ENCODE measurements around the gene EEF1AKMT1.

Gene EEF1AKMT1

GRCh38 chr13:20773194-20774080, at the start of gene EEF1AKMT1:
EEF1AKMT1 (minus strand) TSS chr13:20773961; CDS start chr13:20757598, 16,363 bp downstream.
- peak; percentile 86 for DNase-seq (ENCODE audit: low read depth)

GRCh38 chr13:20823071-20823470, 49.3 kb upstream of the EEF1AKMT1 start:
- DNase-seq (ENCODE audit: low read depth): no peak

- DNase-seq (ENCODE audit: low read depth): no peak
Observed at GRCh38 chr13:20822406-20822805, 48.6 kb upstream of the EEF1AKMT1 start.

- no peak for DNase-seq (ENCODE audit: low read depth)
Observed at GRCh38 chr13:20819715-20820114, 46.0 kb upstream of the EEF1AKMT1 start.

- DNase-seq (ENCODE audit: low read depth): no peak
Observed at GRCh38 chr13:20815464-20815863, 41.7 kb upstream of the EEF1AKMT1 start.

GRCh38 chr13:20814224-20814910, 40.6 kb upstream of the EEF1AKMT1 start:
- peak; percentile 84 for DNase-seq (ENCODE audit: low read depth)

- no peak for DNase-seq (ENCODE audit: low read depth)
Observed at GRCh38 chr13:20812890-20813289, 39.1 kb upstream of the EEF1AKMT1 start.

- DNase-seq (ENCODE audit: low read depth): no peak
Observed at GRCh38 chr13:20810808-20811207, 37.0 kb upstream of the EEF1AKMT1 start.

- no peak for DNase-seq (ENCODE audit: low read depth)
Observed at GRCh38 chr13:20808874-20809273, 35.1 kb upstream of the EEF1AKMT1 start.

GRCh38 chr13:20803180-20803965, 29.6 kb upstream of the EEF1AKMT1 start:
- no peak for DNase-seq (ENCODE audit: low read depth)

- DNase-seq (ENCODE audit: low read depth): no peak
Observed at GRCh38 chr13:20801707-20802106, 27.9 kb upstream of the EEF1AKMT1 start.

- peak; percentile 14 for DNase-seq (ENCODE audit: low read depth)
Observed at GRCh38 chr13:20799726-20800416, 26.1 kb upstream of the EEF1AKMT1 start.

- DNase-seq (ENCODE audit: low read depth): no peak
Observed at GRCh38 chr13:20798027-20798426, 24.3 kb upstream of the EEF1AKMT1 start.

GRCh38 chr13:20796791-20797508, 23.2 kb upstream of the EEF1AKMT1 start:
- DNase-seq (ENCODE audit: low read depth): peak; percentile 7

GRCh38 chr13:20789665-20790064, 15.9 kb upstream of the EEF1AKMT1 start:
- DNase-seq (ENCODE audit: low read depth): no peak

GRCh38 chr13:20788312-20788711, 14.6 kb upstream of the EEF1AKMT1 start:
- no peak for DNase-seq (ENCODE audit: low read depth)

- no peak for DNase-seq (ENCODE audit: low read depth)
Observed at GRCh38 chr13:20787180-20787579, 13.4 kb upstream of the EEF1AKMT1 start.

GRCh38 chr13:20782116-20782708, 8.5 kb upstream of the EEF1AKMT1 start:
- no peak for DNase-seq (ENCODE audit: low read depth)

GRCh38 chr13:20780317-20780716, 6.6 kb upstream of the EEF1AKMT1 start:
- DNase-seq (ENCODE audit: low read depth): no peak

GRCh38 chr13:20779405-20779804, 5.6 kb upstream of the EEF1AKMT1 start:
- DNase-seq (ENCODE audit: low read depth): no peak

- DNase-seq (ENCODE audit: low read depth): no peak
Observed at GRCh38 chr13:20778311-20778710, 4.5 kb upstream of the EEF1AKMT1 start.
